ENCODE measurements around the gene CYTH1. TPM values are rescaled to one million over a fixed set of nuclear protein-coding genes. Genes with fewer than 3 reads are reported as not detected.

Gene CYTH1
- total and polyA plus RNA-seq, 4 donors = 15.4 to 32.1 (median 20.6) TPM

DNA sequence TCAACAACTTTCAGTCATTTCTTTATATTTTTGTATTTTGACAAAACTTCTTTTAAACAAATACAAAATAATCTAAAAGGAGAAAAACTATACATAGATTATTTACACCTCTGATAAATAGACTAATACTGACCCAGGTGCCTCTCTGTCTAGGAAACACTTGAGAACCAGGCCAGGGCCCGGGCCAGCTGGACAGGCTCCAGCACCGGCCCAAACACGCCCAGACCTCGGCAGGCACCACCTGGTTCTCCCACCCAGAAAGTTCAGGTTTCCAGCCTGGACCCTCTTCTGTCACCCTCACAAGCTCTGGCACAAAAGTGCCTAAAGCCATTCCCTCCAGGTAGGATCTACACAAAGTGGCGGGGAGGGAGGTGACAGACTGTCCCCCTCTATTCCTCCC lies 107.9 kb downstream of the CYTH1 start:
- H3K4me3 ChIP-seq (ENCODE audit: low read depth in 1 of 3, low read length in 3 of 3) = no peak overlapping the region
- 90% methylated on average over 5 of the region's 5 CpGs for WGBS

GRCh38 chr17:78673395-78673794 lies 108.7 kb downstream of the CYTH1 start:
- Histone ChIP-seq H3K9ac (ENCODE audit: low read depth in 1 of 2, low read length in 2 of 2) (no peak overlapping the region), H3K27me3 (ENCODE audit: control insufficient read depth in 4 of 4, insufficient read depth in 4 of 4, low read length in 3 of 4) (no peaks in the 10 kb centered on the region), H3K4me3 (ENCODE audit: low read depth in 1 of 3, low read length in 3 of 3) (no peak overlapping the region), H3K4me1 (ENCODE audit: control insufficient read depth in 4 of 4, insufficient read depth in 4 of 4, low read length in 3 of 4) (no peaks in the 10 kb centered on the region), H3K9me3 (ENCODE audit: control insufficient read depth in 4 of 4, low read length in 3 of 4) (no peaks in the 10 kb centered on the region), H3K27ac (ENCODE audit: low read depth in 1 of 2, low read length in 2 of 2) (no peak overlapping the region), H3K36me3 (ENCODE audit: control insufficient read depth in 4 of 4, insufficient read depth in 3 of 4, low read depth in 1 of 4, low read length in 3 of 4) (peaks cover 12 to 52% (median 32%) of the 10 kb centered on the region in 4 donors)
- DNase-seq (ENCODE audit: low spot score) = no peak
- TF ChIP-seq GABPA (IDR thresholded peaks at IDR 0.05 in 1 of 2, conservative IDR thresholded peaks at IDR 0.05 in 1 of 2) (no peak), NR2F2 (IDR thresholded peaks at IDR 0.05) (no peak), YY1 (IDR thresholded peaks at IDR 0.05) (no peak), JUND (IDR thresholded peaks at IDR 0.05) (no peak), HNF4A (conservative IDR thresholded peaks at IDR 0.05) (no peak), SP1 (IDR thresholded peaks at IDR 0.05) (no peak), RXRA (IDR thresholded peaks at IDR 0.05) (no peak), FOXA1 (IDR thresholded peaks at IDR 0.05) (no peak), RAD21 (IDR thresholded peaks at IDR 0.05) (no peak), TAF1 (conservative IDR thresholded peaks at IDR 0.05) (no peak), FOXA2 (IDR thresholded peaks at IDR 0.05) (no peak), ZBTB33 (IDR thresholded peaks at IDR 0.05) (no peak), HNF4G (IDR thresholded peaks at IDR 0.05) (no peak), ATF3 (IDR thresholded peaks at IDR 0.05) (no peak), EGR1 (IDR thresholded peaks at IDR 0.05; ENCODE audit: low read depth in 2 of 2) (no peak)
- TF ChIP-seq, protein P1, sequence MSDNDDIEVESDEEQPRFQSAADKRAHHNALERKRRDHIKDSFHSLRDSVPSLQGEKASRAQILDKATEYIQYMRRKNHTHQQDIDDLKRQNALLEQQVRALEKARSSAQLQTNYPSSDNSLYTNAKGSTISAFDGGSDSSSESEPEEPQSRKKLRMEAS (IDR thresholded peaks at IDR 0.05) = no peak
- TF ChIP-seq, protein P2, sequence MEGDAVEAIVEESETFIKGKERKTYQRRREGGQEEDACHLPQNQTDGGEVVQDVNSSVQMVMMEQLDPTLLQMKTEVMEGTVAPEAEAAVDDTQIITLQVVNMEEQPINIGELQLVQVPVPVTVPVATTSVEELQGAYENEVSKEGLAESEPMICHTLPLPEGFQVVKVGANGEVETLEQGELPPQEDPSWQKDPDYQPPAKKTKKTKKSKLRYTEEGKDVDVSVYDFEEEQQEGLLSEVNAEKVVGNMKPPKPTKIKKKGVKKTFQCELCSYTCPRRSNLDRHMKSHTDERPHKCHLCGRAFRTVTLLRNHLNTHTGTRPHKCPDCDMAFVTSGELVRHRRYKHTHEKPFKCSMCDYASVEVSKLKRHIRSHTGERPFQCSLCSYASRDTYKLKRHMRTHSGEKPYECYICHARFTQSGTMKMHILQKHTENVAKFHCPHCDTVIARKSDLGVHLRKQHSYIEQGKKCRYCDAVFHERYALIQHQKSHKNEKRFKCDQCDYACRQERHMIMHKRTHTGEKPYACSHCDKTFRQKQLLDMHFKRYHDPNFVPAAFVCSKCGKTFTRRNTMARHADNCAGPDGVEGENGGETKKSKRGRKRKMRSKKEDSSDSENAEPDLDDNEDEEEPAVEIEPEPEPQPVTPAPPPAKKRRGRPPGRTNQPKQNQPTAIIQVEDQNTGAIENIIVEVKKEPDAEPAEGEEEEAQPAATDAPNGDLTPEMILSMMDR (IDR thresholded peaks at IDR 0.05; ENCODE audit: low read depth, low read length, missing input control) = no peak
- TF ChIP-seq, protein P3, sequence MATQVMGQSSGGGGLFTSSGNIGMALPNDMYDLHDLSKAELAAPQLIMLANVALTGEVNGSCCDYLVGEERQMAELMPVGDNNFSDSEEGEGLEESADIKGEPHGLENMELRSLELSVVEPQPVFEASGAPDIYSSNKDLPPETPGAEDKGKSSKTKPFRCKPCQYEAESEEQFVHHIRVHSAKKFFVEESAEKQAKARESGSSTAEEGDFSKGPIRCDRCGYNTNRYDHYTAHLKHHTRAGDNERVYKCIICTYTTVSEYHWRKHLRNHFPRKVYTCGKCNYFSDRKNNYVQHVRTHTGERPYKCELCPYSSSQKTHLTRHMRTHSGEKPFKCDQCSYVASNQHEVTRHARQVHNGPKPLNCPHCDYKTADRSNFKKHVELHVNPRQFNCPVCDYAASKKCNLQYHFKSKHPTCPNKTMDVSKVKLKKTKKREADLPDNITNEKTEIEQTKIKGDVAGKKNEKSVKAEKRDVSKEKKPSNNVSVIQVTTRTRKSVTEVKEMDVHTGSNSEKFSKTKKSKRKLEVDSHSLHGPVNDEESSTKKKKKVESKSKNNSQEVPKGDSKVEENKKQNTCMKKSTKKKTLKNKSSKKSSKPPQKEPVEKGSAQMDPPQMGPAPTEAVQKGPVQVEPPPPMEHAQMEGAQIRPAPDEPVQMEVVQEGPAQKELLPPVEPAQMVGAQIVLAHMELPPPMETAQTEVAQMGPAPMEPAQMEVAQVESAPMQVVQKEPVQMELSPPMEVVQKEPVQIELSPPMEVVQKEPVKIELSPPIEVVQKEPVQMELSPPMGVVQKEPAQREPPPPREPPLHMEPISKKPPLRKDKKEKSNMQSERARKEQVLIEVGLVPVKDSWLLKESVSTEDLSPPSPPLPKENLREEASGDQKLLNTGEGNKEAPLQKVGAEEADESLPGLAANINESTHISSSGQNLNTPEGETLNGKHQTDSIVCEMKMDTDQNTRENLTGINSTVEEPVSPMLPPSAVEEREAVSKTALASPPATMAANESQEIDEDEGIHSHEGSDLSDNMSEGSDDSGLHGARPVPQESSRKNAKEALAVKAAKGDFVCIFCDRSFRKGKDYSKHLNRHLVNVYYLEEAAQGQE (IDR thresholded peaks at IDR 0.05) = no peak
- WGBS = 94% methylated on average over 7 of the region's 7 CpGs

More for the DNA sequence above, 107.9 kb downstream of the CYTH1 start:
- peaks cover 12 to 60% (median 37%) of the 10 kb centered on the region in 4 donors for H3K36me3 ChIP-seq (ENCODE audit: control insufficient read depth in 4 of 4, insufficient read depth in 3 of 4, low read depth in 1 of 4, low read length in 3 of 4)
- H3K27ac ChIP-seq (ENCODE audit: low read depth in 1 of 2, low read length in 2 of 2) = no peak overlapping the region
- no peaks in the 10 kb centered on the region for H3K9me3 ChIP-seq (ENCODE audit: control insufficient read depth in 4 of 4, low read length in 3 of 4)
- H3K27me3 ChIP-seq (ENCODE audit: control insufficient read depth in 4 of 4, insufficient read depth in 4 of 4, low read length in 3 of 4) = no peaks in the 10 kb centered on the region
- no peak overlapping the region for H3K9ac ChIP-seq (ENCODE audit: low read depth in 1 of 2, low read length in 2 of 2)
- H3K4me1 ChIP-seq (ENCODE audit: control insufficient read depth in 4 of 4, insufficient read depth in 4 of 4, low read length in 3 of 4) = no peaks in the 10 kb centered on the region
- TF ChIP-seq NR2F2 (IDR thresholded peaks at IDR 0.05) = no peak
- TF ChIP-seq ATF3 (IDR thresholded peaks at IDR 0.05) = no peak
- TF ChIP-seq FOXA1 (IDR thresholded peaks at IDR 0.05) = no peak
- no peak for TF ChIP-seq FOXA2 (IDR thresholded peaks at IDR 0.05)
- TF ChIP-seq, protein P3 (IDR thresholded peaks at IDR 0.05) = no peak
- no peak for TF ChIP-seq GABPA (IDR thresholded peaks at IDR 0.05 in 1 of 2, conservative IDR thresholded peaks at IDR 0.05 in 1 of 2)
- no peak for DNase-seq (ENCODE audit: low spot score)
